ENCODE results near the gene ETV6.

The ETV6 gene

DNA sequence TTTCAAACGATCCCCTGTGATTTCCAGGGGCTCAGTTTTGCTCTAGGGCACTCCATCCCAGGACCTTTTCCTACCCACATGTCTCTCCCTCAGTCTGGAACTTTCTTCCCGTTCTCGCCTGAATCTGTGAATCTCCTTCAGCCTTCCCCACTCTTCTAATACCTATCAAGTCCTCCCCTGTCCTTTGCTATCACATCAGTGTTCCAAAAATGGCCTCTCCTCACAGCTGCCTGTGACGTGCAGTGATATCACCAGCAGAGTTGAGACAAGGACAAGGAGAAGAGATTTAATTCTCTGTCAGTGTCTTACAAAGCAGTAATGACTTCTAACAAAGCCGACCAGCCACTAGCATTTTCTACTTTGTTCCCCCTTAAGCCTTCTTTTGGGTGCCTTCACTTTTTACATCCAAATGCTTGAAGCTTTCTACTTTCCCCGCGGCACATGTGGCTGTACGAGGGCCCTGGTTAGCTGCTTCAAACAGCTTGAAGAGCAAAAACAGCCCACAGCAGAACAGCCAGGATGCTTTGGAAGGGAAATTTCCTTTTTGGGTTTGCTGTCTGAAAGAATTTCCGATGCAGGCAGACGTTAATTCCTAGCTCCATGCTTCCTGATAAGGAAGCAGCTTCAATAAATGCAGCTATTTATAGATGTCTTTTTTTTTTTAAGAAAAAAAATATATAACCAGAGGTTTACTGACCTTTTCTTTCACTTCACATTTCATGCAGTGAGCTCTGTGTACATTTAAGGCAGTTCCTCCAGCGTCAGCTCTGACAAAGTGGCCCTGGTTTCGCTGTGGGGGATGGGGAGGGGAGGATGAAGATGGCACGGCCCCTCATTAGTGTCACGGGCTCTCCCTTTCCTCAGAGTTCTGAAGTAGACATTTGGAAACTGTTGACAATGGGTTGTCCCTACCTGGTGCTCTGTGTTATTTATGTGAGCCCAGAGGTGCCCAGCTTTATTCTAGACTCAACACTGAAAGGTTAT is 109.3 kb downstream of the ETV6 start:
- no peak for DNase-seq (ENCODE audit: low spot score)

DNA sequence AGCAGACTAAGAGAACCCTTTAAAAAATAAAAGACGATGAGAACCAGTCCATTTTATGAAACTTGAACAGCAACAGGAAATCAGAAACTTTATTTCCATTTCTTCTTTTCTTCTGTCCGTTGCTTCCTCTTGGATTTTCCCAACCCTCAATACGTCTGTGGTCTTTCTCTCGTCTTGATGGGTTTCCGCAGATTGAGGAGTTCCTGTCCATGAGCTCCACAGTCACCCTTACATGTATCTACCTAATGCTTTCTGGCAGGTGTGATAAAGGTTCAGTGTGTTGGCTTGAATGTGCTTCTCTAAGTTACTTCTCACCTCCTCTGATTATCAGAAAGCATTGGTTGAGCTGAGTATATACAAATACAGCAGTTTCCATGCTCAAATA is 110.0 kb downstream of the ETV6 start:
- DNase-seq (ENCODE audit: low spot score) = no peak

DNA sequence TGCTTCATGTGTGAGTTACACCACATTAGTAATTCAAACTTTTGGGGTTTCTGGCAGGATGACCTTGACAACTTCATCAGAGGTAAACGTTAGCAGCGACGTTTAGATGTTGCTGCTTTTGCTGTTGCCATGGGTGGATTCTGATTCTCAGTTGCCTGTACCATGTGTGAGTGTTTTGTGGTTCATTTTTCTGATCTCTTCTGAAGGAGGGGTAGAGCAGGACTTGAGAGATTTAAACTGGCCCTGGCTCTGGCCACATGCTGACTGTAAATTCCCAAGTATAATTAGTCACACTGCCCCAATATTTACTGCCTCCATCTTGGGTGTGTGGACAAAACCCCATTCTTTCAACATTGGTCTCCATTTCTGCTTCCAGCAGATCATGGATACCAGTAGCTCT is 110.4 kb downstream of the ETV6 start:
- DNase-seq (ENCODE audit: low spot score) = no peak

DNA sequence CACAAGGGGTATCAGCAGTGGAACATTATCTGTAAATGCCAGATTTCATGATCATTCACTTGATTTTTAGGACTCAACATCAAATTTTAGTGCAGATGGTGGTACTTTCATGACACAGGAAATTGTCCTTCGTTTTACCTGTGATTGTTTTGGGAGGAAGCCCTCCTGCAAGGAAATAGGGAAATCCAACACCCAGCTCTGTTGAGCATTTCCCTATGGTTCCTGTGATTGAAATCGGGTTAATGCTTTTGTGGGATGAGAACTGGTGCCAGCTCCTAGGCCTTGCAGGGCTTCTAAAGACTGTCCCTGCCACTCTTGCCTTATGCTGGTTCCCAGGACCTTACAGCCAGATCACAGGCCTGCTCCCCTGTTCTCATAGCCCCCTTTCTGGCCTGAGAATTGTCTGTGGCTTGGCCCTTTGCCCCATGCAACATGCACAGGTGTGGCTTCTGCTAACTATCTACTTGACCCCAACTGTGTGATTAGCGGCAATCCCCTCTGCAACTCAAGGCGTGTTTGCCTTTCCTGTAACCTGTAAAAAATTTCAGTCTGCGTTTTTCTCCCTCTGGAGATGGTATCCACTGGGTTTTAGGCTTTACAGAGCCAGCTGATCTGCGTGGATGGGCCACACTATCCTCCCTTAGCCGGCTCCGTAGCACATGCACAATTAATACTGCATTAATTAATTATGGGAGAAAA is 112.5 kb downstream of the ETV6 start:
- DNase-seq (ENCODE audit: low spot score) = no peak

DNA sequence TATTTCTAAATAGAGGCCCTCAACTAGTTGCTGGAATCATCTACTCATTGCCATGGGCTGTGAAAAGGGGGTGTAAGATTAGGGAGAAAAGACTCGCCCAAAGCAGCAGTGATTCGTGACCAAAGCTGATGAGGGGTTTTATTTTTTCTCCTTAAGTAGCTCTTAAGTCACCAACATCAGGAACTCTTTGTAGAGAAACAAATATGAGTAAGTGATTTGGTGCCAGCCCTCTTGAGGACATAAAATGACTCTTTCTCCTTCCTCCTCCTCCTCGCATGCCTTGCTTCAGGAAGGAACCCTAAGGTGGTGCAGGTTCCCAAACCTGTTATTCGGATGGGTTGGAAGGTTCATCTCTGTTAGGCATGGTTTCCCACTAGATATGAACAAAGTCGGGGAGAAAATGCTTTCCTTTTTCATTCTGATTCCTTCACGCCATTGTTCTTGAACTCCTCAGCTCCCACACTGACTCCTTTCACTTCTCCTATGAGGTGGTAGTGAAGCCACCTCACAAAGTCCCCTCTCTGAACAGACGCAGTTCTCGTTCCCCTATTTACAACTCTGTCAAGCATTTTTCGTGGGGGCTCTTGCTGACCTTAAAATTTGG is 113.4 kb downstream of the ETV6 start:
- no peak for DNase-seq (ENCODE audit: low spot score)

DNA sequence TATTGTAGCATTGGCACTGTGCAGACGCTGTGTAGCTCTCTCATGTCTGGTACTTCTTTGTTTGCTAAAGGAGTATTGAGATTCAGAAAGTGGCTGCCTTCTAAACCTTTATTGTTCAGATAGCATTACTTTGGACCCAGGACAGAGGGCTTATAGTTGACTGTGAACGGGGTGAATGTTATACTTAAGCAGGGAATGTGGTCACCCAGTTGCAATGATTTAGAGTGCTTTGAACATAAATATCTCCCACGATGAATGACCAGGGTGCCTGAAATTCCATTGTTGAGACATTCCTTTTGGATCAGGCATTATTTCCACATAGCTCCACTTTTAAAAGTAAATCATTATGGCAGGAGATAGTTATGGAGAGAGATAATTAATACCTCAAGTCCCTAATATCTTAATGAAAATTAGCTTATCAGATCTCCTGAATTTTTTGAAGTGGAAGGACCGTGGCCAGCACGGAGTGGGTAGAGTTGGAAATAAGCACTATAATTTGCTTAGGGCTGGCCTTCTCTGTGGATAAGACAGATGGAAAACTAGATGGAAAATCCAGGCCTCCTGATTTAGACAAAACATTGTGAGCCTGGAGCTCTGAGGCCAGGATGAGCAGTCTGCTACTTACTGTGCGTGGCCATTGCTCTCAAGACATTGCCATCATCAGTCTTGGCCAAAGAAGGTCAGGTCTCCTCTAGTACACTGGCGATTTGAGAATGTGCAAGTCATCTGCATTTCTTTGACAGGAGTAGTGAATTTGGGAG is 114.5 kb downstream of the ETV6 start:
- DNase-seq (ENCODE audit: low spot score) = peak; percentile 6

DNA sequence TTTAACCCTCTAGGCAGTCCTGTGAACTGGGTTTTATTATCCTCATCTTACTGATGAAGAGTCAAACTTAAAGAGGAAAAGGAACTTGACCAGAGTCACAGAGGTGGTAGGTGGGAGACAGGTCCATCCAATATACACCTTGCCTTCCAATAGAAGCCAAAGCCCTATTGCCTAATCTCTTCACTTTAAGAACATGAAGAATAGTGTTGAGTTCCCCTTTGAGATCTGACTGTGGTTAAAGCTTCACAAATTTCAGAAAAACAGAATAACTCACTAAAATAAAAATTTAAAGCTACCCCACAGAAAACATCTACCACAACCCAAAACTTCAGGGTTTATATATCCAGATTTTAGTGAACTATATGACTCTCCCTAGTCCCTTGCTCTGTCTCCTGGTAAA is 115.4 kb downstream of the ETV6 start:
- DNase-seq (ENCODE audit: low spot score) = no peak

DNA sequence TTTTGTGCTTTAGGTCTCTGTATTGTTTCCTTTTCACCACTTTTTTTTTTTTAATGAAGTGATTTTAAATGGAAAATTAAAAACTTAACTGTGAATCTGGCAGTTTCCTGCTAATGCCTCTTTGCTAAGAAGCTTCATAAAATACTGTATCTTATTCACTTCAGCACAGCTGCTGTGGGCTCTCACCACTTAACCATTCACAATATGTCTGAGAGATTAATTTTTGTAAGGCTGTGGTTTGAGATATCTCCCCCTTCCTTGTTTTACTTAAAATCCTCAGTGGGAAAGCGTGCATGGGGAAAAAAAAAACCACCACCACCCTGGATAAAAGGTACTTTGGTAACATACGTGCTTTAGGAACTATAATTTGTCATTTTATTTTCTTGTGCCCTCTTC is 115.9 kb downstream of the ETV6 start:
- DNase-seq (ENCODE audit: low spot score) = no peak

DNA sequence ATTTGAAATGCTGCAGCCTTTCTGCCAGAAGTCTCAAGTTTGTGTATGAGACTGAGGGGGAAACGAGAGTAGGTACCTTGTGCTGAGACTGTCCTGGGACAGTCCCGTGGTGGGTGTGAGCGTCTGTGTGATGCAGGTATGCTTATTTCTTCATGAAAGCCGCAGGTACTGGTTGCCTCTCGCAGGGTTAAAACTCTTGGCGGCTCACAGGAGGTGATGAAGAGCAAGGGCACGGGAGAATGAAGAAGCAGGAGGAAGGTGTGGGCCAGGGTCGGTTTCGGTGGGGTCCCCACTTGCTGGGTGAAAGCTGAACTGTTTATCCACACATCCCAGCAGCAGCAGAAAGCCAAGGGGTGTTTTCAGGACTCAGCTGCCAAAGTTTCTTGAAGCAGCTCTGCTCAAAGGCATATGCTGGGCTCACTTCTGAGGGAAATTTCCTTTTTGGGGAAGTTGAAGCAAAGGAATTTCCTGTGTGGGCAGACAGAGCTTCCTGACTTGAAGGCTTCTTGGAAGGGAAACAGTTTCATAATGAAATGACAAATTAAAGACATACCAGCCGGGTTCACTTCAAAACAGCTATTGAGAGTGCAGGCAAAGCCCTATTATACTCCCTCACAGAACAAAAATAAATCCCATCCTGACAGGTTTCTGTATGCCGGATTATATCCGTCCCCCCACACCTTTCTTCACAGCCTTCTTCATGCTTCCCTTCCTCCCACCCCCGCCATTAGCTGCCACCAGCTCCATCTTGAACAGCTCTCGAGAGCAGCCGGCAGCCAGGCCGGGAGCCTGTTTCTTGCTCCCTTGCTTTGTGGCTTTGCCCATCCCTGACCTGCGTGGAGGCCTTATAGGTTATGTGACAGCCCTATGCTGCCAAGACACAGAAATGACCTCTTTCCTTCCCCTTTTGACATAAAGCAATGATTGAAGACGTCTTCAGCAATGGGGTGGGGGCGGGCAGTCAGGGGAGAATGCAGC is 116.6 kb downstream of the ETV6 start:
- DNase-seq (ENCODE audit: low spot score) = no peak

DNA sequence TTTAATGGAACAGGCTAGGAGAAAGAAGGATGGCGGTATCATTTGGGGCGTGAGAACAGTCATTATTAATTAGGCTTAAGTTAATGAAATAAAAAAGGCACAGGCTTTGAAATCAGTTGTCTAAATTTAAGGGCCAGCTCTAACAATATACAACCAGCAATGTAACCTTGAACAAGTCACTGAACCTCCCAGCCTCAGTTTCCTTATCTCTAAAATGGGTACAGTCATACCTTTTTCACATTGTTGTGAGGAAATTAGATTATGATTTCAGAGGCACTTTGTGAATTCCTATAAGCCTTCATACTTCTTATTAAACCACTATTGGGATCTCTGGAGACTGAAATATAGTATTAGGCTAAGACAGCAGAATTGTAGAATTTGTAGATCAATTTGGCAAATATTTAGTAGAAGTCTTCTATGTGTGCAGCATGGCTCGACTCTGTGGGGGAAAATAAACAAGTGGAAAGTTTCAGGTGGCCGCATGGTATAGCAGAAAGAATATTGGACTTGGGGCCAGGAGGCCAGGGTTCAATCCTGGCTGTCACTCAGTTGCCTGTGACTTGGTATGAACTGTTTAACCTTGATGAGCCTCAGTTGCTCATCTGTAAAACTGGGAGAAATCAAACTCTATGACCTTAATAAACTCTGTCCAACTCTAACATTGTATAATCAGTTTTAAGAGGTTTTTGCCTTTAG is 117.7 kb downstream of the ETV6 start:
- no peak for DNase-seq (ENCODE audit: low spot score)

DNA sequence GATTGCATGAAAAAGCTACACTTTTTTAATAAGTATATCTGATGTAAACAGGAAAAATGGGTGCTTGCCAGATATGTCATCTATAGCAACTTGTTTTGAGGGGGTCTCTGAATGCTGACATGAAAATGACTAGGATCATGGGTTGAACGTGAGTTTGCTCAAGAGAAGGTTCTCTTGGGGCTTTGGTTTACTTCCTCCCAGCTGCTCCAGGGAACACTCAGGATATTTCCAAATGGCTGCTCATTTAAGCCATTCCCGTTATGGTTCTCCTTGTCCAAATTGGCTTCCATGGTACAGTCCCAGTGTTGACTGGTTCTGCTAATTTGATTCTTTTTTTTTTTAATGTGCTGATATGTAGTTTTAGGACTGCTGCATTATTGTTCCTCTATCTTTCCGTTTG is 118.3 kb downstream of the ETV6 start:
- no peak for DNase-seq (ENCODE audit: low spot score)

DNA sequence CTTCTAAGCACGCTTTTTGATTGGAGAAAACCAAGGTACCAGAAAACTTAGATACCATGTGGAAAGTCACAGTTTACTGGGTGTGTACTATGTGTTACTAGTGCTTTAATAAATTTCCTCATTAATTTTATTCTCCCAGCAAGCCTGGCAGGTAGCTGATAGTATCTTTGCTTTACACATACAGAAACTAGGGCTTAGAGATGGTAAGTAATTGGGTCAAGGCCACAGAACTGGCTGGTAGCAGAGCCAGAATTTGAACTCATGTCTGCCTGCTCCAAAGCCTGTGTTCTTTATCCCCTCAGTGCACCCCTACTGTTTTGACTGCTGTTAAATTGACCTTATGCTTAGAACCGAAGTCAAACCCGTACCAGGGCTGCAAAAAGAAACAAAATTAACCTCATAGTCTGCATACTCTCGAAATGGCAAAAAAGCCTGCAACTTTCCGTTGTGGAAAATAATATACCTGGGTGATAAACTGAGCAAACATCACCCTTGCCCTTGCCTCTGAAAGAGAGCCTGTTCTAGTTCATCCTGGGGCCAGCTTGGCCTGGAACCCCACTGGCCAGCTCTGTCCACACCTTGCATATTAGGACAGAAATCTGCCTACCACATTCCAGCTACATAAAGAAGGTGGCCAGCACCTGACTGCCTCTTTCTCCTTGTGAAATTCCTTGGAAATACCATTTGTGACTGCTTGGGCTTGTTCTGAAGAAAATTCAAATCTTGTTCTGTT is 118.9 kb downstream of the ETV6 start:
- no peak for DNase-seq (ENCODE audit: low spot score)

DNA sequence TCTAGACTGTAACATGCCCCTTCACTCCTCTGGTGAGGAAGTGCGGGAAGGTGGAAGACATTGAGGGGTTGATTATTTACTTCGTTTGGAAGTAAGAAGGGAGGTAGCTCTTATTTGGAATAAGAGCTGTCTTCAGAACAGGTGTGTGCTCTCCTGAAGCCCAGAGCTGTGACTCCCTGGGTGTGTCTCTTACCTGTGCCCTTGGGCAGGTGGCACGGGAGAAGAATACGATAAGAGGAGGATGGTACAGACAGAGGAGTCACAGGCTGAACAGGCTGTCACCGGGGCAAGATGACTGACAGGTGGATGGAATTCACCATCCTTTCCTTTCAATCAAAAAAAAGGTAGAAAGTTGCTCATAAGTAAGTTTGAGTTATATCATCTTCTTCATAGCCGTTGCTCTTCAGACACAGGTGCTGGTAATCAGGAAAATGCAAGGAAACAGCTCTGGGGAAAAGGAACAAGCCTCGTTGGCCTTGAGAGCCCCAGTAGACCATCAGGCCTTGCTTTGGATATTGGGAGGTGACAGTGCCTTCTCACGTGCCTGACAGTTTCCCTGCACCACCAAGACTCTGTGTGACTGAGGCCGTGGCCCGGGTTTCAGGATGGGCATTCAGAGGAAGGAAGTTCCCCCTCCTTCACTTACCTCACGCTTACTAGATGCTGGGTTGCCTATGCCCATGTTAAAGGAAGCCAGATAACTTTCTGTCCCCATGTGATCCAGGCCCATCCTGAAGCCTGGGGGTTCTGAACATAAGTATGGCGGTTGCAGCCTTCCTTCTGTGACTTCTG is 120.4 kb downstream of the ETV6 start:
- DNase-seq (ENCODE audit: low spot score) = no peak

DNA sequence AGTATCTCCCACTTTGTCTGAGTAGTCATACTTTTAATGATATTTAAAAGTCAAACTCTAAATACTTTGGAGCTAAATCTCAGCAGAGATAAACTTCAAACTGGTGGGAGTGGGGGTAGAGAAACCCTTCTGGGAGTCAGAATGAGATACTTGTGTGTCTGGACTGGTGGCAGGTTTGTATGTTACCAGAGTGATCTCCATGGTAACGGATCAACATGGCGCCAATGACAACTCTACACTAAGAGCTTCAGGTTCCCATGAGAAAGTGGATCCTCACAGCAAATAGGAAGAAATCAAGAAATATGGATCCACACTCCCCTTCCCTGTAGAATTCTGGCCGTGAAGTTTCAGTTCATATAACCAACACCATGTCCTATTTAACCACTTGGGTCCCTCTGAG is 121.9 kb downstream of the ETV6 start:
- DNase-seq (ENCODE audit: low spot score) = no peak

DNA sequence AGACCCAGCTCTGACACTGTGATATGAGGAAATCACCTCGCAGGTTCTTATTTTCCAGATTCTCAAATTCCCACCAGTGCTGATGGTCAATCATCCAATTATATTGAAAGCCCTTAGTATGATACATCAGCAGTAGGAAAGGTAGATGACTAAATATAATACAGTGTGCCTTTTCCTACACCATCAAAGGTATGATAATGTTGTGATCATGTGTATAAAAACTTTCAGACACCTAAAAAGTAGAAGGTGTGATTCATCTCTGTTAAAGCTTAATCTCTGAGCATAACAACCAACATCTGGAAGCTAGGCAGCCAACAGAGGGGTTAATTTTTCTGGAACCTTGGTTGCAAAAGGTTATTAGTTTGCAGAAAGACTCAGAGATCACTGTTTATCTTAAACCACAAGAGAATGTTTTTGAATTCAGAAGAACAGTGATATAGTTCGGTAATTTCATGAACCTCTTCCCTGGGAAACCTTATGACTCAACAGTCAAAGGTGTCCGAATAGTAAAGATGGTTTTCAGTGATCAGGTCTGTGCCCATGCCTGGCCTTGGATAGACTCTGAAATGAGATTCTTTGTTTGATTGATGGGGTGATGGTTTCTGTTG is 122.5 kb downstream of the ETV6 start:
- DNase-seq (ENCODE audit: low spot score) = no peak

DNA sequence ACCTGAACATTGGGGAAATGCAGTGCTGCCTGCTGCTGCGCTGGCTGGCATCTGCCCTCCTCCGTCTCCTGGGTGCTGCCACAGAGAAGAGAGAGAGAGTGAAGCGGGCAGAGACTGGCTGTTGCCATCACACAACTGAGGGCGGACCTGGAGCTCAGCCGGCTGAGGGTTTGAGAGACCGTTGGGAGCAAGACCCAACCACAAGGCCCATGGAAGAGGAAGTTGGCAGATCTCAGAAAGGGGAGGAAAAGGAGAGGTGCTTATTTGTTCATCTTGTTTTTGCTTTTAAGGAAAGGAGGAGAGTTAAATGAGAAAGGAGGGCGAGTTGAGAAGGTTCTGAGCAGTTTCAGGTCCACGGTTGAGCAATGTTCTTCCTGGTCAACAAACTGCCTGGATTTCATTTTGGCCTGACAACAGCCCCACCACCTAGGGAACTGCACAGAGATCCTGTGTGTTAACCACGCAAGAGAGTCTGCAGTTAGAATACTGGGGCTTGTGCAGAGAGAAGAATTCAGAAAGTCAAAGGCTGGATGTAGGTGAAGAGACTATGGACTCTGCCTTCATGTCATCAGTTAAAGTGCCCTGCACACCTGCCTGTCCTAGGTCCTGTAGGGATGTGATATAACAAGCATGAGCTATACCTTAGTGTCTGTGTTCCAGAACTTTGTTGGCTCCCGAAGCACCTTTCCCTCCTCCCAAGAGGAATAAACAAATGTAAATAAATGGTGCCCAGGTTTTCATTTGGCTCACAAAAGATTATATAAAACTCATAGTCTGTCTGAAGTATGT is 124.6 kb downstream of the ETV6 start:
- DNase-seq (ENCODE audit: low spot score) = no peak

DNA sequence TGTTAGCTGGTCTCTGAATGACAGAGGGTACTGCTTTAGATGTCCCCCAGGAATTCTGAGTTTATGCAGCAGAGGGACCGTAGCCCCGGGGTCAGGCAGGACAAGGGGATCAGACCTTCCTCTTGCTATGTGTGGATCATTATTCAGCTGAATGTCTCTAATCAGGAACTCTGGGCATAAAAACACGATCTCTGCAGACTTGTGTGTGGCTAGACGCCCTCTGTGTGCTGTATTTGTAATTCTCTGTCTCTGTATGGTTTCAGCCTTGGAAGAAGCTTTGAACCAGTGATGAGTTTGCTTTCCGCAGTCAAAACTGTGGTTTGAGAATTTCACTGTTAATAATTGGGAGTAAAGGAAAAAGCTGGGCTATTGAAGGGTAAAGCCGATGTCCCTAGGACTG is 125.3 kb downstream of the ETV6 start:
- no peak for DNase-seq (ENCODE audit: low spot score)

DNA sequence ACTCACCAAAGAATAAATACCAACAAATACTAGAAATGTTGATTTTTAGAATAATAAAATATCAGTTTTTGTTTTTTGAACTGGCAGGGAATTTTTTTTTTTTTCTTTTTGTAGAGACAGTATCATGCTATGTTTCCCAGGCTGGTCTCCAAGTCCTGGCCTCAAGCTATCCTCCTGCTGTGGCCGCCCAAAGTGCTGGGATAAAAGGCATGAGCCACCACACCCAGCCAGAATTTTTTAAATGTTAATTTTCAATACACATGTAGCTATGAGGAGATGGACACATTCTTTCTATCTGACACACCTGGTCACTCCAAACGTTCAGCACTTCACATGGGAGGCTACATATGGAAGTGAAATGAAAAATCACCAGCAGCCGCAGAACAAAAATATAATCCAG is 126.8 kb downstream of the ETV6 start:
- DNase-seq (ENCODE audit: low spot score) = no peak

Measured in SW480 (cell line).